ENCODE measurements around the gene ANXA11. TPM values are rescaled to one million over a fixed set of nuclear protein-coding genes. Genes with fewer than 3 reads are reported as not detected.

The ANXA11 gene
- total and polyA plus RNA-seq, 9 of the 15 experiments (the other 6 are each of a cell fraction or from before 2014, with no cell fraction given), result 43.6 to 212 (median 109) TPM

DNA sequence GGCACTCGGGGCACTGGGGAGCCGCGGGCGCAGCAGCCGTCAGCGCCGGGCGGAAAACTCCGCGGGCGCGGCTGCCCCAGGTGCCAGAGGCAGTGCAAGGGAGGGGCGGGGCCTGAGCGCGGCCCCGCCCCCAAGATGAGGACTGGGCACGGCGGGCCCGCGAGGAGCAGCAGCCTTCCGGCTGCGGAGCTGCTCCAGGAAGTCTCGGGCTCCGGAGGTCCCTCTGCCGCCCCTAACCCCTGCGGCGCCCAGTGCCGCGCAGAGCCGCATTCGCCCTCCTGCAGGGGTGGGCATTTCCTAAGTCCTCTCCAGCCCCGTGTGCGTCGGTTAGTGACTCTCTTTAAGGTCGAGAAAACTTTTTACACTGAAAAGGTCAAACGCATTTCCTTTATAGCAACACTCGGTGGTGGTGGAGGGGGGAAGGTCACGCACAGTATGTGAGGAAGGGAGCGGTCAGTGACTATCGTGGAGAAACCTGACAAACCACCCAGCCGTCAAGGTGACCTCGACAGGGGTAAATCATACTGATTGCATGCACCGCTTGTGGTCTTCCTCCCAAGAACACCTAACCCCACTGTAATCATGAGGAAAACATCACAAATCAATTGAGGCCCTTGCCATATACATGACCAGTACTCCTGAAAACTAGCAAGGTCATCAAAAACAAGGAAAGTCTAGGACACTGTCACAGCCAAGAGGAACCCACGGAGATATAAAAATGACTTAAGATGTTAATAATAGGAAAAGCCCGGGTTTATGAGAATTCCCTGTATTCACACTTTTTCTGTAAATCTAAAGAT is at the start of gene ANXA11 (continued):
- TF ChIP-seq POLR2AphosphoS5 (IDR thresholded peaks at IDR 0.05; ENCODE audit: control insufficient read depth, insufficient read depth, low read depth, low read length) (peak; percentile 84), NONO (IDR thresholded peaks at IDR 0.05; ENCODE audit: low read depth in 2 of 2, low read length in 1 of 2) (peak; percentile 77; a peak in 3 of 4 replicates), CCNT2 (IDR thresholded peaks at IDR 0.05; ENCODE audit: borderline replicate concordance, extremely low read depth, insufficient read length, low read depth, low read length) (peak; percentile 88), ZNF121 (CRISPR knock-in tag; conservative IDR thresholded peaks at IDR 0.05) (no peak), SAFB (IDR thresholded peaks at IDR 0.05; ENCODE audit: borderline replicate concordance, low read depth, low read length) (no peak), ZNF551 (CRISPR knock-in tag; IDR thresholded peaks at IDR 0.05) (no peak), KLF6 (CRISPR knock-in tag; IDR thresholded peaks at IDR 0.05; ENCODE audit: borderline replicate concordance) (no peak; the same call in 1 of the 2 replicates), SNIP1 (IDR thresholded peaks at IDR 0.05; ENCODE audit: low read depth) (no peak), CREB1 (IDR thresholded peaks at IDR 0.05) (0 out of 2 replicates have a peak, but pooled peaks have one; percentile 24), CREB1 (CRISPR knock-in tag; IDR thresholded peaks at IDR 0.05) (no peak), ZFP36 (IDR thresholded peaks at IDR 0.05; ENCODE audit: low read depth, low read length, partially characterized antibody) (no peak)
- TF ChIP-seq, protein P1, sequence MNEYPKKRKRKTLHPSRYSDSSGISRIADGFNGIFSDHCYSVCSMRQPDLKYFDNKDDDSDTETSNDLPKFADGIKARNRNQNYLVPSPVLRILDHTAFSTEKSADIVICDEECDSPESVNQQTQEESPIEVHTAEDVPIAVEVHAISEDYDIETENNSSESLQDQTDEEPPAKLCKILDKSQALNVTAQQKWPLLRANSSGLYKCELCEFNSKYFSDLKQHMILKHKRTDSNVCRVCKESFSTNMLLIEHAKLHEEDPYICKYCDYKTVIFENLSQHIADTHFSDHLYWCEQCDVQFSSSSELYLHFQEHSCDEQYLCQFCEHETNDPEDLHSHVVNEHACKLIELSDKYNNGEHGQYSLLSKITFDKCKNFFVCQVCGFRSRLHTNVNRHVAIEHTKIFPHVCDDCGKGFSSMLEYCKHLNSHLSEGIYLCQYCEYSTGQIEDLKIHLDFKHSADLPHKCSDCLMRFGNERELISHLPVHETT (CRISPR knock-in tag; conservative IDR thresholded peaks at IDR 0.05 in 1 of 2, IDR thresholded peaks at IDR 0.05 in 1 of 2), result peak in 1 of 2 experiments; percentile 16; a peak in 1 of 4 replicates
- TF ChIP-seq, protein P2, sequence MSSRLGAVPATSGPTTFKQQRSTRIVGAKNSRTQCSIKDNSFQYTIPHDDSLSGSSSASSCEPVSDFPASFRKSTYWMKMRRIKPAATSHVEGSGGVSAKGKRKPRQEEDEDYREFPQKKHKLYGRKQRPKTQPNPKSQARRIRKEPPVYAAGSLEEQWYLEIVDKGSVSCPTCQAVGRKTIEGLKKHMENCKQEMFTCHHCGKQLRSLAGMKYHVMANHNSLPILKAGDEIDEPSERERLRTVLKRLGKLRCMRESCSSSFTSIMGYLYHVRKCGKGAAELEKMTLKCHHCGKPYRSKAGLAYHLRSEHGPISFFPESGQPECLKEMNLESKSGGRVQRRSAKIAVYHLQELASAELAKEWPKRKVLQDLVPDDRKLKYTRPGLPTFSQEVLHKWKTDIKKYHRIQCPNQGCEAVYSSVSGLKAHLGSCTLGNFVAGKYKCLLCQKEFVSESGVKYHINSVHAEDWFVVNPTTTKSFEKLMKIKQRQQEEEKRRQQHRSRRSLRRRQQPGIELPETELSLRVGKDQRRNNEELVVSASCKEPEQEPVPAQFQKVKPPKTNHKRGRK (tag; IDR thresholded peaks at IDR 0.05), result no peak
- TF ChIP-seq, protein P3, sequence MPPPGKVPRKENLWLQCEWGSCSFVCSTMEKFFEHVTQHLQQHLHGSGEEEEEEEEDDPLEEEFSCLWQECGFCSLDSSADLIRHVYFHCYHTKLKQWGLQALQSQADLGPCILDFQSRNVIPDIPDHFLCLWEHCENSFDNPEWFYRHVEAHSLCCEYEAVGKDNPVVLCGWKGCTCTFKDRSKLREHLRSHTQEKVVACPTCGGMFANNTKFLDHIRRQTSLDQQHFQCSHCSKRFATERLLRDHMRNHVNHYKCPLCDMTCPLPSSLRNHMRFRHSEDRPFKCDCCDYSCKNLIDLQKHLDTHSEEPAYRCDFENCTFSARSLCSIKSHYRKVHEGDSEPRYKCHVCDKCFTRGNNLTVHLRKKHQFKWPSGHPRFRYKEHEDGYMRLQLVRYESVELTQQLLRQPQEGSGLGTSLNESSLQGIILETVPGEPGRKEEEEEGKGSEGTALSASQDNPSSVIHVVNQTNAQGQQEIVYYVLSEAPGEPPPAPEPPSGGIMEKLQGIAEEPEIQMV (tag; conservative IDR thresholded peaks at IDR 0.05; ENCODE audit: low read depth), result no peak
- TF ChIP-seq, protein P4, sequence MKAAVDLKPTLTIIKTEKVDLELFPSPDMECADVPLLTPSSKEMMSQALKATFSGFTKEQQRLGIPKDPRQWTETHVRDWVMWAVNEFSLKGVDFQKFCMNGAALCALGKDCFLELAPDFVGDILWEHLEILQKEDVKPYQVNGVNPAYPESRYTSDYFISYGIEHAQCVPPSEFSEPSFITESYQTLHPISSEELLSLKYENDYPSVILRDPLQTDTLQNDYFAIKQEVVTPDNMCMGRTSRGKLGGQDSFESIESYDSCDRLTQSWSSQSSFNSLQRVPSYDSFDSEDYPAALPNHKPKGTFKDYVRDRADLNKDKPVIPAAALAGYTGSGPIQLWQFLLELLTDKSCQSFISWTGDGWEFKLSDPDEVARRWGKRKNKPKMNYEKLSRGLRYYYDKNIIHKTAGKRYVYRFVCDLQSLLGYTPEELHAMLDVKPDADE (conservative IDR thresholded peaks at IDR 0.05; ENCODE audit: control insufficient read depth, low read depth, low read length), result 0 out of 2 replicates have a peak, but pooled peaks have one; percentile 56
- TF ChIP-seq, protein P5, sequence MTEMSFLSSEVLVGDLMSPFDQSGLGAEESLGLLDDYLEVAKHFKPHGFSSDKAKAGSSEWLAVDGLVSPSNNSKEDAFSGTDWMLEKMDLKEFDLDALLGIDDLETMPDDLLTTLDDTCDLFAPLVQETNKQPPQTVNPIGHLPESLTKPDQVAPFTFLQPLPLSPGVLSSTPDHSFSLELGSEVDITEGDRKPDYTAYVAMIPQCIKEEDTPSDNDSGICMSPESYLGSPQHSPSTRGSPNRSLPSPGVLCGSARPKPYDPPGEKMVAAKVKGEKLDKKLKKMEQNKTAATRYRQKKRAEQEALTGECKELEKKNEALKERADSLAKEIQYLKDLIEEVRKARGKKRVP (CRISPR knock-in tag; IDR thresholded peaks at IDR 0.05), result no peak
- TF ChIP-seq, protein P6, sequence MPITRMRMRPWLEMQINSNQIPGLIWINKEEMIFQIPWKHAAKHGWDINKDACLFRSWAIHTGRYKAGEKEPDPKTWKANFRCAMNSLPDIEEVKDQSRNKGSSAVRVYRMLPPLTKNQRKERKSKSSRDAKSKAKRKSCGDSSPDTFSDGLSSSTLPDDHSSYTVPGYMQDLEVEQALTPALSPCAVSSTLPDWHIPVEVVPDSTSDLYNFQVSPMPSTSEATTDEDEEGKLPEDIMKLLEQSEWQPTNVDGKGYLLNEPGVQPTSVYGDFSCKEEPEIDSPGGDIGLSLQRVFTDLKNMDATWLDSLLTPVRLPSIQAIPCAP (CRISPR knock-in tag; IDR thresholded peaks at IDR 0.05; ENCODE audit: borderline replicate concordance), result no peak

Measured in K562 (cell line).